GM19043 (cell line): ENCODE results near the gene KIF17.

Experiments
- ATAC-seq: cut with Tn5 transposase; IDR thresholded peaks from one replicate; pipeline ENCODE4 v1.9.1; 2021; ENCODE audit warnings: low read depth; ENCODE audit not compliant: unreplicated experiment

Gene KIF17

GRCh38 chr1:20717452-20718342 is at the start of gene KIF17:
Gene KIF17, minus strand, starts transcription at chr1:20718007. Its CDS starts 301 bp downstream, at chr1:20717706.
- no peak for ATAC-seq

- no peak for ATAC-seq
Measured at GRCh38 chr1:20767271-20767670, 49.5 kb upstream of the KIF17 start.

GRCh38 chr1:20763417-20763816 is 45.6 kb upstream of the KIF17 start:
- no peak for ATAC-seq

- ATAC-seq: no peak
Measured at GRCh38 chr1:20760322-20760721, 42.5 kb upstream of the KIF17 start.

GRCh38 chr1:20753589-20753988 is 35.8 kb upstream of the KIF17 start:
- ATAC-seq: no peak

GRCh38 chr1:20751462-20751990 is 33.7 kb upstream of the KIF17 start:
- ATAC-seq: no peak

- ATAC-seq: no peak
Measured at GRCh38 chr1:20742671-20743070, 24.9 kb upstream of the KIF17 start.

- ATAC-seq: no peak
Measured at GRCh38 chr1:20740781-20741180, 23.0 kb upstream of the KIF17 start.

- ATAC-seq: no peak
Measured at GRCh38 chr1:20739225-20739624, 21.4 kb upstream of the KIF17 start.

- no peak for ATAC-seq
Measured at GRCh38 chr1:20735581-20736111, 17.8 kb upstream of the KIF17 start.

GRCh38 chr1:20733360-20733975 is 15.7 kb upstream of the KIF17 start:
- ATAC-seq: no peak

GRCh38 chr1:20732588-20733359 is 15.0 kb upstream of the KIF17 start, which contains the start of gene SH2D5:
Gene SH2D5, minus strand, starts transcription at chr1:20732703. Its CDS starts 4,659 bp downstream, at chr1:20728044.
- ATAC-seq: no peak

GRCh38 chr1:20732071-20732587 is 14.3 kb upstream of the KIF17 start:
- no peak for ATAC-seq

GRCh38 chr1:20731057-20731991 is 13.5 kb upstream of the KIF17 start:
- no peak for ATAC-seq

- no peak for ATAC-seq
Measured at GRCh38 chr1:20730690-20731056, 12.9 kb upstream of the KIF17 start.

- no peak for ATAC-seq
Measured at GRCh38 chr1:20729990-20730689, 12.3 kb upstream of the KIF17 start.

GRCh38 chr1:20729155-20729931 is 11.5 kb upstream of the KIF17 start:
- ATAC-seq: no peak
